ENCODE results near the gene ATP5PO.
"Not testable (repeated sequence)": the region's sequence is repeated elsewhere in the genome, so short reads cannot be mapped to it uniquely, and the experiment has no call there.

Gene ATP5PO

DNA sequence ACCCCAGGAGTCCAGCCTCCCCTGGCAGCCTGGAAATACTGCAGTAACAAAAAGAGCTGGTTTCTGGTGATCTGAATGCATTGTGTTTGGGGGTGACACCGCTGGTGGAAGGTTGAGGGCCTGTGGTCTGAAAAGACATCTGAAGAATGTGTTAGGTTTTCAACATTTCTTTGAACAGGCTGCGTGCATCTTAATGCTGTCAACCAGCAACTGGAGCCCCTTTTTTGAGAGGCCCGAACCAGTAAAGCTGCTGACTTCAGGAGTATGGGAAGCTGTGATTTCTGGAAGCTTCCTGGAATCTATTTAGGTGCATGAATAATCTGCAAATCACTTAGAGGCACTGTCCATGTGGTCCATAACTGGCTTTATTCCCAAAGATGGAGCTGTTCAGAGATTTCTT, 17.0 kb downstream of the ATP5PO start:
- no peak for DNase-seq (ENCODE audit: low read depth)

DNA sequence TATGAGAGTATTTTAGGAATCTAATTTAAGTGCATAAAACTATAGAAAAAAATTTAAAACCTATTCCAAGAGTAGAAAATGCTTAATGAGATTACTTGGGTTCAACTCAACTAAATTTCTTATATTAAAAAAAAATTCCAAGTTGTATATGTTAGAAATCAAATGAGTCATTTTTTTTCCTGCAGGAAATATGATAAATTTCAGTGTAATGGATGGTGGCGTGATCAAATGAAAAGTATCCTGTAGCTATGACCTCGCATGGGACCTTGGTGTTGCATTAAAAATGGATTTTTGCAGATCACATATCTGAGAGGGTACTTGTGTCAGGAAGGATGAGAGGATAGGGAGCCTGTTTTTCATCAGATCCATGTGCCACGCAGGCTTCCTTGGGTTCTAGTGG, 17.9 kb downstream of the ATP5PO start:
- DNase-seq (ENCODE audit: low read depth) = no peak

DNA sequence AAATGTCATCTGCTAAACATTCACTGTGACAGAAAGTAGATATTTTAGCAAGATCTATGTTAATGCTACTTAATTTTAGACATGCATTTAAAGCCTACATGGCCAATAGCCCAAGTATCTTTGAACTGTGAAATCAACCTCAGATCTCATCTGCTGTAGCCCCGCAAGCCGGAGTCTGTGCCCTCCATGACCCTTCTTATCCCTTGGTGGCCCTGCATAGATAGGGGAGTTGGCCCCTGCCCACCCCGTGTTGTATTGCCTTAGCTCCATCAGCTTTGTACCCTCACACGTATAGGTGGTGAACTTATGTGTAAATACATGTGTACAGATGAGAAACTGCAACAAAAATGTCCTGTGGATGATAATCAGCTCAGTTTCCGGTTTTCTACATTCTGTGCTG, 18.5 kb downstream of the ATP5PO start:
- DNase-seq (ENCODE audit: low read depth) = no peak

DNA sequence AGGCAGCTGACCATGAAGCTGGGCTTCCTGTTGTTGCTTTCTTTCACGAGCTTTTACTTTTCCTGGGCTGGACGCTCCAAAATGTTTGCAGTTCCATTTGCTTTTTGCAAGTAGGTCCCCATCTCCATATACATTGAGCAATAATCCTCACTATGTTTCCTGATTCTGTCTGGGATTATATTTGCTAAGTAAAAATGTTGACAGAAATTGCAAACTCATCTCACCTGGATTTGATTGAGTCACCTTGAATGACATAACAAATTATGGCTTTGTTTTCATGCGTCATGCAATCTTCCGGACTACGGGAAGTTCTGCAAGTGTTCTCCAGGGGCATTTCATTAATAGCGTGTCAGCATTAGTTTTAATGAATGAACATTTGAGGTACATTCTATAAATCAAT, 18.9 kb downstream of the ATP5PO start:
- no peak for DNase-seq (ENCODE audit: low read depth)

DNA sequence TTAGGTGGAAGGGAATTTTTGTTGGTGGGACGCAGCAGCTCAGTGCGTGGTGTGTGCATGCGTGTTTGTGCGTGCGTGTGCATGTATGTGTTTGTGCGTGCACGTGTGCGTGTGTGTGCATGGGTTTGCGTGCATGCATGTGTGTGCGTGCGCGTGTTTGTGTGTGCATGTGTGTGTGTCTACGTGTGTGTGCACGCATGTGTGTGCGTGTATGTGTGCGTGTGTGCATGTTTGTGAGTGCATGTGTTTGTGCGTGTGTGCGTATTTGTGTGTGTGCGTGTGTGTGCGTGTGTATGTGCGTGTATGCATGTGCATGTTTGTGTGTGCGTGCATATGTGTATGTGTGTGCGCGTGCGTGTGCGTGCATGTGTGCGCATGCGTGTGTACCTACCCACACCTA, 20.2 kb downstream of the ATP5PO start:
- no peak for DNase-seq (ENCODE audit: low read depth)

DNA sequence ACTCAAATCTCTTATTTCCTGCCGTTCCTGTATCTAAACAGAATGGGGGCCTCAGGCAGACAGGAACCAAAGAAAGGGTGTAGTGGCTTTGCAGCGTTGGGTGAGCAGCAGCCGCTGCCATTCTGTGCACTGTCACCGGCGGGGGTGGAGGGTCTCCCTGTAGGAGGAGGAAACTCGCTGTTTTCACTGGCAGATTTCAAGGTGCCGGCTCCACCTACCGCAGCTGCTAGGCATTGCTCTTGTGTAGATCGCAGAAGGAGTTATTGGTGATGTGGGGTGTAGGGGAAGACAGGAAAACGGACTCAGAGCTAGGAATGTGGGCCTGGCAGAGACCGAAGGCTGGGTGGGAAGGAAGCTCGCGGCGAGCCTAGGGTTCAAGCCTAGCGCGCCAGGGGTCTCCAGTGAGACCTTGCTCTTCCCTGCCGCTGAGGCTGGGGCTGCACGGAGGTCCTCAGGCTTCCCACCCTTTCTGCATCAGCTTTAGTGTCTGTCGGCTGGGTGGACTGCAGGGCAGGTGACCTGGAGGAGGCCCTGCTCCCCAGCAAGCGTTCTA, 20.8 kb downstream of the ATP5PO start:
- peak; percentile 68 for DNase-seq (ENCODE audit: low read depth)

DNA sequence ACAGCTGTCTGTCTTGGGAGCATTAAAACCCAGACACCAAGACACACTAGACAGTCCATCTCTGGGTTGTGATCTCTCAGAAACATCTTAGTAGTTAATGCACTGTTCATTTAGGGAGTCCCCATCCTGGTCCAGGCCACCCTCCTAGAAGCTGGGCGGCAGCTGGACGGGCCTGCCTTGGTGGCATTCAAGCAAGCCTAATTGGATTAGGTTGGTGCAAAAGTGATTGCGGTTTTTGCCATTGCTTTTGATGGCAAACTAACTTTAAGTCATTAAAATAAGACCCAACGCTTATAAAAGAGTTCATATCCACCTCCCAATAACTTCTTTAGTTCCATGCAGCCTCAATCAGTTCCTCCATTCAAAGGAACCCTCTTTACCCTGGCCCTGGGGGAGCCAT, 21.7 kb downstream of the ATP5PO start:
- DNase-seq (ENCODE audit: low read depth) = no peak

DNA sequence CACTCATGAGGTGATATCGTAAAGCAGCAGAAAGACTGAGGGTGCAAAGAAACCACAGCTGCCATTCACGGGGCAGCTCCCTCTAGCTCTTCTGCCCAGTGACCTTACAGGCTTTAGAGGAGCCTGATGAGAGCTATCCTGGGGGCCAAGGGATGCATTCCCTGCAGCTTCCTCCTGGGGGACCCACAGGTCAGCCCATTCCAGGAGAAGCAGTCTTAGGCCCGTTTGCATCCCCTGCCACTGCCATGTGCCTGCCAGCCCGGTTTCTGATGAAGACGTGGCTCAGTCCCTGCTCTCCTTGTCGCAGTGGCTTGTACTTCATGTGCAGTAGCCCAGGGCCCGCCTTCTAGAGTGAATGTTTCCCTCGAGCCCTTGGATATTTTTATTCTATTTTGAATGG, 22.8 kb downstream of the ATP5PO start:
- no peak for DNase-seq (ENCODE audit: low read depth)

DNA sequence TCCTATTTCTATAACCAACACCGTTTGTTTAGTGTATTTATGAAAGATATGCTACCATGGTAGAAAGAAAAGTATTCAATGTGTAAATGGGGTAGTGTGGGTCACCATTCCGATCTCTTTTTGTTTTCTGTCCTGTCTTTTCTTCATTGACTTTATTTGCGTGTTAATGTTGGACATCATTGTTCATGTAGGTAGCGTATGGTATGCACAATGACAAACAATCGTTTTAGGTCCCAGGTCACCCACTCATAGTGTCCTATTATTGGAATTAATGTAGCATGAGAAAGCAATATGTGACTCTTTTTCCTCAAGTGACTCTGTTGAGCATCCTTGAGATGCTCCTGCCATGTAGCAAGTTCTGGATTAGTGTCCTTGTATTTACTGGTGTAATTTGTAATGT, 25.4 kb downstream of the ATP5PO start:
- no peak for DNase-seq (ENCODE audit: low read depth)

DNA sequence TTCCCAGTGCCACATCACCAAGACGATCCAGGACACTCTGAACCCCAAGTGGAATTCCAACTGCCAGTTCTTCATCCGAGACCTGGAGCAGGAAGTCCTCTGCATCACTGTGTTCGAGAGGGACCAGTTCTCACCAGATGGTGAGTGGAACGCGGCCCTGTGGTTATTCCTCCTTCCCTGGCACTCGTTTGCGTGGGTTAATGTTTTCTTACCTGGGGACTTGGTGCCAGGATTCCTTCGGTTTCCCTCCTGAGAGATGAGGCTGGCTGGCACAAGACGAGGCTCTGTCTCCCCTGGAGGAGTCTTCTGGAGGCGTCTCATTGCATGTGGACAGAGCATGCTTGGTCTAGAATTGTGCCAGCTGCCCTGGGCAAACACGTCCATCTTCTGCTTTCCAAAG, 29.3 kb downstream of the ATP5PO start:
- DNase-seq (ENCODE audit: low read depth) = no peak

DNA sequence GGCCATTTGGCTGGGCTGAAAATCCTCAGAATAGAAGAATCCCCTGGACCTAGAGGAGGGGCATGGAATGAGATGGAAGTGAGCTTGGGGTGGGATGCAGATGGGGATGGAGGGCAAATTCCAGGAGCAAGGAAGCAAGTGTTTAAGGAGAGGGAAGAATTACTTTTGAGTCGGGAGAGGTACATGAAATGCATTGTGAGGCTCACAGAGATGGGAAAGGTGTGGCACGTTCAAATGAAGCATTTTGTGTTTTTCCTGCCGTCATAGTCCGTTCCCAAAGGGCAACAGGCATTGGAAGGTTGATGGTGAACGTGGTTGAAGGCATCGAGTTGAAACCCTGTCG, 30.5 kb downstream of the ATP5PO start:
- DNase-seq (ENCODE audit: low read depth) = no peak

DNA sequence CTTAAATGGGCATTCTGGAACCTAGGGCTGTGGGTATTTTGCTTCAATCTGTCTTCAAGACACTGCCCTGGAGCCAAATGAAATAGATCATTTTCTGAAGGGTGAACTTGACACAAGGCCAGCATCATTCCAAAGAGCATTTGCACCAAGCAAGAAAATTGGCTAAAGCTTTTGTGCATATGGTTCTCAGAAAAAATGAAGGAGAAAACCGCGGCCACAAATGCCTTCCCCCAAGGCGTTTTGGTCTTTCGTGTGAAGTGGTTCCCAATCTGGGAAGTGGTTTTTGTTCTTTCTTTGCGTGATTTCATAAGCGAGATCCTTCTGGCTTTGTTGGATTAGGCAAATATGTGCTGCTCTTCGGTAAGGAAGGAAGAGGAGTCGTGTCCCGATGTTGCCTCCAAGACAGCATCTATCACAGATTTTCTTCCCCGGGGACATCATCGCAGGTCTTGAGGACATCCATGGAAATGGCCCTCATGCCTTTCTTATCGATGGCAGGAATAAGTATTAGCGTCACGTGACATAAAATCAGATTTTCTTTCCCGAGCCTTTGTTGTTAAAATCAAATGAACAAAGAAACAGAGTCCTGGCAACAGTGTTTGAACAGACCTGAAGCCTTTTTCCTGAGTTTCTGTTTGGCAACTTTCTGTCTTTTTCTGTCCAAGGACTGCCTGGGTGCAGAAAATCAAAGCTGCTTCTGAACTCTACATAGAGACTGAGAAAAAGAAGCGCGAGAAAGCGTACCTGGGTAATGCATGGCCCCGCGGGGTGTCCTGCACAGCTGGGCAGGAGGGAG, 31.0 kb downstream of the ATP5PO start:
- no peak for DNase-seq (ENCODE audit: low read depth)

DNA sequence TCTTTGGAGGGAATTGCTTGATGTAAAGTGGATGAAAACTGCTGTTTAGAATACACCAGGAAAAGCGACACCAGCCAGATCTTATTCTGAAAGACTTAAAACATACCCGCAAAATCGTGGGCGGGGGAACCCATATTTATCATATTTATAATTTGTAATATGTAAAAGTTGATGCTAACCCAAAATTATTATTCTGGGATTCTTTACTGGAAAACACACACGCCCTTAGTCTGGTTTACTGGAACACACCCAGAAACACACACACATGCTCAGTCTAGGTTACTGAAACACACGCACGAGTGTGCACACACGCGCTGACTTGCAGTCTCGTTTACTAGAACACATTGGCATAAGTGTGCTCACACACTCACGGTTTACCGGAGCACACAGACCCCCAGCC, 32.5 kb downstream of the ATP5PO start:
- DNase-seq (ENCODE audit: low read depth) = no peak

DNA sequence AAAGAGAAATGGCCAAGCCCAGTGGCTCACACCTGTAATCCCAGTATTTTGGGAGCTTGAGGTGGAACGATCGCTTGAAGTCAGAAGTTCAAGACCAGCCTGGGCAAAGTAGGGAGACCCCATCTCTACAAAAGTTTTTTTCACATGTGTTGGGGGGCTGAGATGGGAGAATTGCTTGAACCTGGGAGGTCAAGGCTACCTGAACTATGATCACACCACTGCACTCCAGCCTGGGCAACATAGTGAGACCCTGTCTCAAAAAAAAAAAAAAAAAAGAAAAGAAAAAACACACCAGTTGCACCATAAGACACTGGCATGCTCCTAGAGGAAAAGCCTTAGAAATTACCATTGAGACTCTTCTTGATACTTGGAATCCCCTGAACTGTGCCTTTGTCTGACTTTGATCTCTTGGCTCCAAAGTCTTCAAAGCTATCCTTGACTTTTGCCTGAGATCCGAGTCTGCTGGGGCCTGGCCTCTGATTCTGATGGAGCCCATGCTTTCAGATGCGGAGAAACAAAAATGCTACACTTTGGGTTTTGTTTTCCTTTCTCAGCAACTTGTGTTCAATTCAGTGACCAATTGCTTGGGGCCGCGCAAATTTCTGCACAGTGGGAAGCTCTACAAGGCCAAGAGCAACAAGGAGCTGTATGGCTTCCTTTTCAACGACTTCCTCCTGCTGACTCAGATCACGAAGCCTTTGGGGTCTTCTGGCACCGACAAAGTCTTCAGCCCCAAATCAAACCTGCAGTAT, 33.7 kb downstream of the ATP5PO start:
- no peak for DNase-seq (ENCODE audit: low read depth)

DNA sequence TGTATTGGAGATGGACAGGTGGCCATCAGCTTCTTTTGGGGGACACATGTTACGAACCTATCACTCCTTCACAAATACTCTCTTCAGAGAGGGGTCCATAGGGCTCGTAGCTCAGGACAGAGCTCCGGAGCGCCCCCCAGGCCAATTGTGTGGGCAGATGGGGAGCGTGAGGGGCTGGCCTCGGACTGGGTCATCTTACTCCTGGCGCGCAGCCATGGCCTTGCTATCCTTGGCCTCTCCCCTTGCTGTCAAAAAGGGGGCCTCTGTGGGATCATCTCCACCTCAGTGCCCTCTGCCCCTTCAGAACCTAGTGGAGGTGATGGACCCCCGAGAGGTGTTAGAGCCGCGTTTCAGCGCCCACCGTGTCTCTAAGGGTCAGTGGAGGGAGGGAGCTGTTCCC, 35.0 kb downstream of the ATP5PO start:
- DNase-seq (ENCODE audit: low read depth) = no peak

DNA sequence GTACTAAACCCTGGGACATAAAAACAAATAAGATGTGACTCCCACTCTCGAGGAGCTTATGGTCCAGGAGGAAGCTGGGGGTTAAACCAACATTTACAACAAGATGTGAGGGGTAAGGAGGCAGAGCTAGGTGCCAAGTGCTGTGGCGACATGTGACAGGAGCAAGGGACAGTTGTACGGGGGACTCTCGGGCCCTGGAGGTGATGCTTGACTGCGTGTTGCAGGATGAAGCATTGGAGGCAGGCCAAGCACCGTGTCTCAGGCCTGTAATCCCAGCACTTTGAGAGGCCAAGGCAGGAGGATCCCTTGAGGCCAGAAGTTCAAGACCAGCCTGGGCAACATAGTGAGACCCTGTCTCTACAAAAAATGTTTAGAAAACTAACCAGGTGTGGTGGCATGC, 36.8 kb downstream of the ATP5PO start:
- no peak for DNase-seq (ENCODE audit: low read depth)

DNA sequence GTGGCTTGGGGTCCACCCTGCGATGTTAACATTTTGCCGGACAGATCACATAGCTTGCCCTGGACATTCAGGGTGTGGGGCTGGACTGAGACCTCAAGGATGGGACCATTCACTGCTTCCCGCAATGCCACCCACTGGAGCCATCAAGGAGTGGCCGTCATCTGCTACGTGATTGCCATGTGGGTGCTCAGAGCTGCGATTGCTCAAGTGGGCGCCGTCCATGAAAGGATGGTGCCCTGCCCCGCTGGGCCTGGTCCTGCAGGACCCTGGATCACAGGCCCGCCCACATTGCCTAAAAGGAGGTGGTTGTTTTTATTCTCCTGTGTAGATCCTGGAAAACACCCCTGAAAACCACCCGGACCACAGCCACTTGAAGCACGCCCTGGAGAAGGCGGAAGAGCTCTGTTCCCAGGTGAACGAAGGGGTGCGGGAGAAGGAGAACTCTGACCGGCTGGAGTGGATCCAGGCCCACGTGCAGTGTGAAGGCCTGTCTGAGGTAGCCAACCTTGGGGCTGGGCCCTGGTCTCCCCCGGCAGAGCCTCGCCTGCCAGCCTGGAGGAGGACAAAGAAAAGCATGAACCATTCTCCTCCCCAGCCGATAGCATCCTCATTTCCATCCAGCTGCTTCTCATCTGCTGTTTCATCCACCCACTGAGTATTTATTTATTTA, 40.4 kb downstream of the ATP5PO start:
- no peak for DNase-seq (ENCODE audit: low read depth)

DNA sequence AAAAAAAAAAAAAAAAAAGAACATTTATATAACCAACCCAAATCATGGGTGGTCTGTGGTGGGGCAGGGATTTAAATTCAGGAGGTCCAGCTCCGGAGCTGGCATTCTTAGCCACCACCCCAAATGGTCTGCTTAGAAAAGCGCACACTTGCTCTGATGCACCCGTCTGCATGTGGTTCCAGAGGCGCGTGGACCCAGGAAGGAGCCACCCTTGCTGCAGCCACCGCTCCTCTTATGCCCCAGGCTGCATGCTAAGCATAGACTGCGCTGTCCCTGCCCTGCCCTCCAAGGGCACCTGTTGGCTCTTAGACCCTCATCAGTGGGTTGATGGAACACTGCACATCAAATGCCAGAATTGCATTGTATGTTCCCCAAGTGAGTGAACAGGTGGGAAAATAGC, 41.4 kb downstream of the ATP5PO start:
- no peak for DNase-seq (ENCODE audit: low read depth)

DNA sequence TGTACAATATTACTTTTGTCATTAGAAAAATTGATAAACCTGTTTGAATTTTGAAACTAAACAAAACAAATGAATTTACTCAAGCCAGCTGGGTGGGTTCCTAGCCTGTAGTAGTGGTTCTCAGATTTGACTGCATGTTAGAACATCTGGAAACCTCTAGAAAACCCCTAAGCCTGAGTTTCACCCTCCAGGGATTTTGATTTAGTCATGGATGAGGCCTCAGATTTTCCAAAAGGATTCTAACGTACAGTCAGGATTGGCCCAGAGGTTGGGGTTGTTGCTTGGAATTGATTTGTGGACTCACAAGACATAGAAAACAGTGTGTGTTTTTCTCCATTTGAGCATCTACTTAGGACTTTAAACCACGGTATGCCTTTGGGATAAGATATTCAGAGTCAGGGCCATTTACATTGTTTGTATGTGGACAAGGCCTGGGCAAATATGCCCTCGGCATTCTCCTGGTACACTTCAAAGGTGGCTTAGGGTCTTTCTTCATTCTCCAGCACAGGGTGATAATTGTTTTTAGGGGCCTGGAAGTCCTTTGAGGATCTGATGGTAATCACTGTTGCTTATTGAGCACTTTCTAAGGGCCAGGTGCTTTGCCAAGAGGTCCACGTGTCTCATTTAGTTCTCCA, 42.6 kb downstream of the ATP5PO start:
- DNase-seq (ENCODE audit: low read depth) = no peak

DNA sequence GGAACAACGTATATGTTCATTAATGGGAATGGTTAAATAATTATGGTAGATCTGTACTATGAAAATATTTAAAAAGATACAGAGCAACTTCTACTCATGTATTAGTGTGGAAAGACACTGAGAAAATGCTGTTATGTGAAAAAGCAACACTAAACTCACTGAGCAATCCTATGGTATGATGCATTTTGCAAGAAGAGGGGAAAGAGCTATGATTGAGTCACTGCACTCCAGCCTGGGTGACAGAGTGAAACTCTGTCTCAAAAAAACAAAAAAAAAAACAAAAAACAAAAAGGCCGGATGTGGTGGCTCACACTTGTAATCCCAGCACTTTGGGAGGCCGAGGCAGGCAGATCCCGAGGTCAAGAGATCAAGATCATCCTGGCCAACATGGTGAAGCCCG, 44.4 kb downstream of the ATP5PO start:
- DNase-seq (ENCODE audit: low read depth) = no peak

DNA sequence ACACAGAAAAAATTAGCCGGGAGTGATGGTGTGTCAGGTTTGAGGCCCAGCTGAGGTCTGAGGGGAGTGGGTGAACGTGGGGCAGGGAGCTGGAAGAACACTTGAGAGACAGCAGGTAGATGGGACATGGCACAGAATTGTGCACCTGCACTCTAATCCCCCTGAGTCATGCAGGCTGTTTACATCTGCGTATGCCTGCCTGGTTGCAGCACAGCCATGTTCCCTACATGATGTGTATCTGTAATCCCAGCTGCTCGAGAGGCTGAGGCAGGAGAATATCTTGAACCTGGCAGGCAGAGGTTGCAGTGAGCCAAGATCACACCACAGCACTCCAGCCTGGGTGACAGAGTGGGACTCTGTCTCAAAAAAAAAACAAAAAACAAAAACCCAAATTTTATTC, 44.8 kb downstream of the ATP5PO start:
- no peak for DNase-seq (ENCODE audit: low read depth)

DNA sequence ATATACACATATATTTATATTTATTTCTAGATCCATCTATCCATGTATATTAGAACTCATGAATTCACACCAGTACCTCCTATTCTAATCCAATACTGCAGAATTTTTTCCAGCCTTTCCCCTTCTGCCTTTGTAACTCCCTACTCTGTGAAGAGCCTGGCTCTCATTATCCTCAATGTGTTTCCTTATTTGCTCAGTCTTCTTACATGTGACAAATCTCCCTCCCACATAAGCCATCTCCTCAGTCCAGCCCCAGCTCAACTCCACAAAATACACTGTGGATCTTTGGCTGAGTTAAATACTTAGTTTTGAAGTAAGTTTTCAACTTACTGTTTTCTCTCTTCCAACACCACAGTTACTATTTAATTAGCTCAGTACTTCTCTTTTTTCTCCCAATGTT, 45.7 kb downstream of the ATP5PO start:
- no peak for DNase-seq (ENCODE audit: low read depth)

DNA sequence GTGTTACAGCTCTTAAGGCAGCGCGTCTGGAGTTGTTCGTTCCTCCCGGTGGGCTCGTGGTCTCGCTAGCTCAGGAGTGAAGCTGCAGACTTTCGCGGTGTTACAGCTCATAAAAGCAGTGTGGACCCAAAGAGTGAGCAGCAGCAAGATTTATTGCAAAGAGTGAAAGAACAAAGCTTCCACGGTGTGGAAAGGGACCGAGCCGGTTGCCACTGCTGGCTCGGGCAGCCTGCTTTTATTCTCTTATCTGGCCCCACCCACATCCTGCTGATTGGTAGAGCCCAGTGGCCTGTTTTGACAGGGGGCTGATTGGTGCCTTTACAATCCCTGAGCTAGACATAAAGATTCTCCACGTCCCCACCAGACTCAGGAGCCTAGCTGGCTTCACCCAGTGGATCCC, 47.7 kb downstream of the ATP5PO start:
- not testable (repeated sequence) for DNase-seq (ENCODE audit: low read depth)
